HG03457 (cell line): ENCODE measurements around the gene CEMIP.

Experiments used
- ATAC-seq: cut with Tn5 transposase; IDR thresholded peaks from one replicate; pipeline ENCODE4 v1.9.1; 2021; ENCODE audit warnings: moderate number of reproducible peaks; ENCODE audit not compliant: unreplicated experiment

CEMIP gene

DNA sequence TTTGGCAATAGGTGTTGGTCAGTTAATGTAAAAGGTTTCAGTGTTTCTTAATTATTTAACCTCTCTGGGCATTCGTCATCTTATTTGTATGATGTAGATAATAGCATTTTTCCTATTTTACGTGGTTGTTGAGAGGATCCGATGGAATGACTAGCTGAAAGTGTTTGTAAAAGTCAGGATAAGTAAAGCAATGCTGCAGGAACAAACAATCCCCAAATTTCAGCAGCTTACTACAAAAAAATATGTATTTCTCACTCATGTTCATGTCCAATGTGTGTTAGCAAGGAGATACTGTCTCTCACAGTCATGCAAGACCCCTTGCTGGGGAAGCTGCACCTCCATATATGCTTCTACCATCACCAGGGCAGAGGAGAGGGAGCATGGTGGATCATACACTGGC lies 38.7 kb downstream of the CEMIP start:
- ATAC-seq, result no peak

DNA sequence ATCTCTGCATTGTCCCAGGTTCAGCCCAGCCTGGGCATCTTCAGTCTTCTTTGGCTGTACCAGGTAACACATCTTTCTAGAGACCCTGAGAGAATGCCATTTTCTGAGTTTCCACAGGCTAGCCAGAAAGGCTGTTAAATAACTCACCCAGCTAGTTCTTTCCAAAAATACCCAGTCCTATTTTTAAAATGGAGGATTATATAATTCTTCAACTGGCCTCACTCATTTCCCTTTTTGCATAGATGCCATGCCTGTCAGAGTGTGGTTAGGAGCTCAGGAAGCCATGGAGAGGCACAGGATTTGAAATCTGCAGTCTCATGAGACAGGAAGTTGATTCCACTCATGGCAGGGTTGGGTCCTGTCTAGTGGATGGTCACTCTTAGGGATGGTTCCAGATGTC lies 39.8 kb downstream of the CEMIP start:
- no peak for ATAC-seq

DNA sequence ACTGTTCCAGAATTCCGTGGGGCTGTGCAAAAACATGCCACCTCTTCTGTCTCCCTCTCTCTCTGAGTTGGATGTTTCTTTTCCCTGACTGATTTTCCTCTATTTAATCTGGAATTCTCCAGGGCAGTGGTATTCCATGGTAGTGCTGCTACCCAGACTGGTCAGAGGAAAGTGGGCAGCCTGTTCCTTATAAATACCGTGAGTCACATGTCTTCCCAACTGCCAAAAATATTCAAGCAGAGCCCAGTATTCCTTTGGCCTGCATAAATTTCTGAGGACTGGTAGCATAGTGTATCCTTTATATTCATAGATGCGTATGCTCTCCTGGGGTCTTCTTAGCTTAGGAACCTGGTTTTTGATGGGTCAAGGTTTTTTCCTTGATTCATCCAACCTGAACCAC lies 40.9 kb downstream of the CEMIP start:
- ATAC-seq, result no peak

DNA sequence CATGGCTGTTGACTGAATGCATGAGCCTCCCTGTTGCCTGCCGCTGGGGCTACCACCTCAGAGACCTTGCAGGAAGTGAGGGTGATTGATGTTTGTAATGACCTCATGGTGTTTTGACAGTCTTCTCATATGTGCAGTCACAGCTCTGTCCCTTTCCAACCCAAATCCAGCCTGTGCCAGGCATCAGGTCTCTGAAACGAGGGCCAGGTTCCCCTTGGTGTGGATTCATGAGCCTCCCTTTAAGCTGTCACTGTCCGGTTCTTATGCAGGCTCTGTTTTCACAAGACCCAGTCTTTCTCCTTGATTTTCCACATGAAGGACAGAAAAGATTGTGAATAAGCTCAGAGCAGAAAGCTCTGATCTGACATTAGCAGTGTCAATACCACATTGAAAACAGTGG lies 43.1 kb downstream of the CEMIP start:
- ATAC-seq, result no peak

DNA sequence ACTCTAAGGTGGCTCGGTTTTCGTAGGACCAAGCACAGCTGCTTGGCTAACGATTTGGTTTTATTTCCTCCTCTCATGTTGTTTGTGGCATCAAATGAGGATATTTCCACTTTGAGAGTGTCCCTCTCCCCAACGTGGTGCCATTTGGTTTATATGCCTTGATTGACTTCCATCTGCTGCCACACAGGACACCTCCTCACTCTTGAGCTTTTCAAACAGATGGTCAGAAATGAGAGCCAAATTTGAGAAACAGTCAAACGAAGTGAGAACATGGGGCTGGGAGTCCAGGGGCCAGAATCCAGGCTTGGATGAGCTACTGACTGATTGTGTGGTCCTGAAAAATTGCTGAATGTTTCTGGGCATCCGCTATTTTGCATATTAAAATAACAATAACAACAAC lies 43.5 kb downstream of the CEMIP start:
- ATAC-seq, result no peak

DNA sequence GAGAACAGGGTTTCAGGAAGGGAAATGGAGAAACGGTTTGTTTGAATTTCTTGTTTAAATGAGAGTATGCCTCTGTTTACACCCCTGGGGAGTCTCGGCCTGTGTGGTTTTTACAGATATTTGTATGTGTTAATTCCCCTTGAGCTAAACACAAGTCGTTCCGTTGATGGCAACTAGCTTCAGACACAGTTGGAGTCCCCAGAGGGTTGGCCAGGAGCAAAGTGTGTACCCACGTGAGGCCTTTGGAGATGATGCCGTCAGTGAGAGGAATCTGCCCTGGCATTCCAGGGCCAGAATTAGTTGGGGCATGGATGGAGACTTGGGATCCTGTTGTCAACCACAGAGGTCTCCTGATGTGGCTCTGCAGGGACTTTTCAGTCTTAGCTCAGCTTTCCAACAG lies 44.0 kb downstream of the CEMIP start:
- no peak for ATAC-seq

DNA sequence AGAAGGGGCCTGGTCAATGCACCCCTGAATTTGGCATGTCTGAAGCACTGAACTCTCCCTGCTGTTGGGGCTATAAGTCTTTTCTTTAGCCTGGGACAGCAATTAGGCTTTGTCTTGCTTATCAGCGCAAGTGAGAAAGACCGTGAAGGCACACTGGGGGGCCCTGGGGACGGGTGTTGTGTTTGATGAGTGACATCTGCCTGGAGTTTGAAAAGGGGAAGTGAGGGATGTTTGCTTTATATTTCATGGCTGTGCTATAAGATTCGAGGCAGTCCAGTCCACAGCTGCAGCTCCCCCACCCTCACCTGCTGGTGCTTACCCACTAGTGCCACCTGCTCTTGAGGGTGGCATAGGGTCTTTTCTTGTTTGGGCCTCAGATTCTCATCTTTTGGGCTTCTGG lies 44.8 kb downstream of the CEMIP start:
- ATAC-seq, result no peak

DNA sequence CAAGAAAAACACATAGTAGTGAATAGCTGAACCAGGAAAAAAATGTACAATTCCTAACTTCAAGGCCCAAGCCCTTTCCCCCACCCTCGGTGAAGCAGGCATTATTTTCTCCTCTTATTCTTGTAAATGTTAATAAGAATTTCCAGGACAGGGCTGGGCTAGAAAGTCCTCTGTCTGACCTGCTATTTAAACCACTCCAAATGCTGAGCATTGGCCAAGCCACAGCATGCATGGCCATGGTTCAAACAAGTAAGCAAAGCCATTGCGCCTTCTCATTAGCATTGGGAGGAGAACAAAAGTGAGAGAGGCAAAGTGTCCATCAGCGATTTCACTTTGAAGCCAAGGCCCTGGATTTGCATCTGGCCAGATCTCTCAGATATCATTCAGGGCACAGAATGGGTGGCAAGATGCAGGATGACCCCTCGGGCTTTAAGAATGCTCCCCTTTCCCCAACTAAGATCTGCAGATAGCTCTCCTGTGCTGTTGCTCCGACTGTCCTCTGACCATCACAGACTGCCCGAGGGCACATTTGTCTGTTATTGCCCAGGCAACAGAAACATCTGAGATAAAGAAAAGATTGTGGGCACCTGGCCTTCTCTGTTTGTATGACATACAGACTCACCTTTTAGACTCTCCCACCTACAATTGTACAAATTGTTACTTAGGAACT lies 46.3 kb downstream of the CEMIP start:
- ATAC-seq, result no peak

DNA sequence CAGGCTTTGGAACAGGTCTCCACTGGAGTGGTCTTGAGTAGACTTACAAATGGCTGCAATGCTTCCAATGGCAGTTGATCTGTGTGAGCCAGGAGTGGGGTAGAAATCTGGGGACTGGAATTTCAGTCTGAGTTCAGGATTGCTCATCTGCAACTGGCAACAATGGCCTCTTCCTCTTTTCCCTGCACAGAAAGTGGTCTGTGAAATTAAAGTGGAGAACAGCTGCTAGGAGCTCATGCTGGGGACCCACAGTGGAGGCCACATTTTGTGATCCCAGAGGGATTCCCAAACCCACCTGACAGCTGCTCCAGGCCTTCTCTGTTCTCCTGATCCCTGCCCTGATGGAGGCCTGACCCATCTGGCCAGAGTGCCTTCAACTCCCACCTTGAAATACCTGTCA lies 49.6 kb downstream of the CEMIP start:
- no peak for ATAC-seq

DNA sequence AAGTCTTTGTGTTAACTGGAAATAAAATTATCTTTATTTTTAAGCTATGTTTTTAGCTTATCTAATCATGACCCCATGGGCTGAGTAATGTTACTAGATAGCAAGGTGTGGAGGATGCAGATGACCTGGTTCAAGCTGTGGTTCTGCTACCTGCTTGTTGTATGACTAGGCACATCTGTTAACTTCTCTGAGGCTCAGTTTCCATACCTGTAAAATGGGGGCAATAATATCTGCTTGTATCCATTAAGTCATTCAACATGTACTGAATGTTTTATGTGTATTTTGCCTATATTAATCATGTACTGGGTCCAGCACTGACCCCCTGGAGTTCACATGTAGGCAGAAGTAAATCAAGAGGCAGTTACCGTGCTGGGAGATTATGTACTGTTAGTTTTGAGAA lies 51.5 kb downstream of the CEMIP start:
- ATAC-seq, result no peak

DNA sequence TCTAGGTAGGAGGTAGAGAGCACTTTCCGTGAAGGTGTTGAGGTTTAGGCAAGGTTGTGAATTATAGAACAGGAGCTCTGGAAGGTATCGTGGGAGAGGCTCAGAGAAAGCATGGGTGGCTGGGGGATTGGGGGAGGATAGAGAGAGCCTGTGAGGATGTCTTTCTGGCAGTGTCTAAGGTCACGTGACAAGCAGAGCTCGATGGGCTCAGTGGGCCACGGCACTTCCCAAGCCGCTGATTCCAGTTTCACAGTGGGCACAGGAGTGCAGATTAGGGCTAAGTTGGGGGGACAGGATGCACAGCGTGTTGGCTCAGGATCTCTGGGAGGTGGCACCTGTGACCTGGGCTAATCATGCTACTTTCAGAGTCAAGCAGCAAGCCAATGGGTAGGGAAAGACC lies 52.0 kb downstream of the CEMIP start:
- ATAC-seq, result no peak

DNA sequence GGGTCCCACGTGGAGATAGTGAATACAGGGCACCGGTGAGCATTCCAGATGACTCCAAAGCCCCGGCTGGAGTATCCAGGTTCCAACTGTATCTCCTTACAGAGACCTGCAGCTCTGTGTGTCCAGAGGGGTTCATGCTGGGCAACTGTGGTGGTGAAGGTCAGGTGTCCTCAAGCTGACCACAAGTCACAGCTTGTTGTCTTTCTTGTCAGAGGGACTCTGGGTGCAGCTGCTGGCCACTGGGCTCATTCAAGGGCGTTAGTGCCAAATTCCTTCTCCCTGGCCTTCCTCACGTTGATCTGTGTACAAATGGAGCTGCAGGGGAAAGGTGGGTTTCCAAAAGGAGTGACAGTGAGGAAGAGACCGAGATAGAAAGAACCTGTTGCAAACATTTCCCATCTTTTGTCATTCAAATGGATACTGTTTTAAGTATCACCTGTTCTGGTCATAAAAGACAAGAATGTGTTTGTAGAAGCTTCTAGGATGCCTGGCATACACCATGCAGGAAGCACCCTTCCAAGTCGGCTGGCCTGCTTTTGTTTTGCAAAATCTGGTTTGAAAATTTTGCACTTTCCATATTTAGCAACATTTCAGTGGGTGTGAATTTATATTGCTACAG lies 52.5 kb downstream of the CEMIP start:
- ATAC-seq, result no peak

DNA sequence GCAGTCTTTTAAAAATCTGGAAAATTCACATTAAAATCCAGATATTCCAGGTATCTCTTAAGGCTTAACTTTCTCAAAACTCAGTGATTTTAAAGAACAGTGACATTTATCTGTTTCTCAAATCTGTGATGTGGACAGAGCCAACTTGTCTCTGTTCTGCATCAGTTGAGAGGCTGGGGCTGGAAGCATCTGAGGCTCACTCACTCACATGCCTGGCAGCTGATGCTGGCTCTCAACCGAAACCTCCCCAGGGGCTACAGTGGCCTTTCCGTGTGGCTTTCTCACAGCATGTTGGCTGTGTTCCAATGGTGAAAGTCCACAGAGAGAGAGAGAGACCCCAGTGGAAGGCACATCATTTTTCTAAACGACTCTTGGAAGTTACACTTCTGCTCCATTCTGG lies 53.5 kb downstream of the CEMIP start:
- no peak for ATAC-seq

DNA sequence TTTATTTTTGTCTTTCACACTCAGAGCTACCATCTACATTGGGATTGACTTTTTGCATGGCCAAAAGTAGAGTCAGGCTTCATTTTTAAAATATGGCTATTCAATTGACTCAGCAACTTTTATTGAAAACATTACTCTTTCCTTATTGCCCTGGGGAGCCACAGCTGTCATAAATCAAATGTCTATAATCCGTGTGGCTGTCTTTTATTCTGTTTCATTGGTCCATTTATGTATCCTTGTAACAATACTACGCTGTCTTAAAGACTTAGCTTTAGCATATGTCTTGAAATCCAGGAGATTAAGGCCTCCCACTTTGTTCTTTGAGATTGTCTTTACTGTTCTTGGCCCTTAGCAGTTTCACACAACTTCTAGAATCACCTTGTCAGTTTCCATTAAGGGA lies 55.2 kb downstream of the CEMIP start:
- no peak for ATAC-seq

DNA sequence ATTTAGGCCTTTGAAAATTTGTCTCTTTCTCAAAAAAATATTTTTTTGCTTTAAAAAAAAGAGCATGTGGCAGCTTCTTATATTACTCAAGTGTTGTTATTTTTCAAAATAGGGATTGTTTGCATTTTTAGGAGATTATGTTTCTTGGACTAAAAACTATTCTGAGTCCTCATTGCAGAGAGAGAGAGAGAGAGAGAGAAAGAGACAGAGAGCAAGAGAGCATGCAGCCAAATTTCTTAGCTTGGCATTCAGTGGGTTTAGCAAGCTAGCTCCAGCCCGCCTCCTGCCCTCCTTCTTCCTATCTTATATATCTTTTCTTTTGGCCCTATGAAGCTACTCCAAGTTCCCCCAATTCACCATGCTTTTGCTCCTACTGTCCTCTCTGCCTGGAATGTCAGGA lies 55.7 kb downstream of the CEMIP start:
- no peak for ATAC-seq

DNA sequence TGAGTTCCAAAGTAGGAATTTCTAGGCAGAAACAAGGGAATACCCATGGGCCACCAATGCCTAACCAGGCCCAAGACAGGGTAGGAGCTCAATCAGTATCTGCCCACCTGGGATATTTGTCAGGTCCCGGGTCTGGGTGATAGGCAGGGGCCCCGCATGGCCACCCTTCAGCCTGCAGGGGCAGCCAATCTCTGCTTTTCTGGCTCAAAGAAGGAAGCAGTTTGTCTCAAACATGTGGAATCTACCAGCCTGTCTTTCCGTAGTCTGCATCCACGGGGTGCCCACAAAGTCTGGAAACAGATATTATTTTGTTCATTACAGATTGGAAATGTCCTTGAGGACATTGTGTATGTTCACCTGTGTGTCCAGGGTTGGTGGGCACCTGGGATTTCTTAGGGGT lies 56.2 kb downstream of the CEMIP start:
- ATAC-seq, result no peak

DNA sequence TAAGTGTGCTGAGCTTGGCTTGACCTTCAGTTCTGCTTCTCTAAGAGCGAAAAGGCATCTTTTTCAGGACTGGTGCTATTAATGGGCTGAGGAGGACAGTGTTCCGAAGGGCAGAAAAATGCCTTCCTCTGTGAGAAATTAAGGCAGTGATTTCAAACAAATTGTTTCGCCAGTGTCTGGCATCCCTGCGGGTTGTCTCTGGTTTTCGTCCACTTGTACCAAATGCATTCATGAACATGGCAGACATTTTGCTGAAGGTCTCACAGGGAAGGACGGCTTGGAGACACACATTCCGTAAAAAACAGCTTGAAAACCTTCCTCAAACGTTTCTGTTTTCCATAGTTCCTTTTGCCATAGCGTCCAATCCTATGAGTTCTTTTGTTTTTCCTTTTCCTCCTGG lies 57.1 kb downstream of the CEMIP start:
- no peak for ATAC-seq

DNA sequence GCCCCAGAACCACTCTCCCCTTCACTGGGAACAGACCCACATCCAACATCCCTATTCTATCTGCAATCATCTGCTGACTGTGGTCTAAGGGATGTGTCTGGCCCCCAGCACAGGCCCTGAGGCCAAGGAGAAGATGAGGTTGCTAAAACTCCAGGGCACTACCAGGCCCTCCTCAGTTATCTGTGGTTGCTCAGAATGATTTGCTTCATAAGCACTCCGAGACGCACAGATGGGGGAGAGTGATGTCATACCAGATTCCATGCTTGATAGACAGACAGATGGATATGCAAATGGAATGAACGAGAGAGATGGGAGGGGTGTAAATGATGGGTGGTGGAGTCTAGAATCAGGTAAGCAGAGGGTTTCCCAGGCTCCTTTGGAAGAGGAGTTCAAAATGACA lies 57.8 kb downstream of the CEMIP start:
- ATAC-seq, result no peak

DNA sequence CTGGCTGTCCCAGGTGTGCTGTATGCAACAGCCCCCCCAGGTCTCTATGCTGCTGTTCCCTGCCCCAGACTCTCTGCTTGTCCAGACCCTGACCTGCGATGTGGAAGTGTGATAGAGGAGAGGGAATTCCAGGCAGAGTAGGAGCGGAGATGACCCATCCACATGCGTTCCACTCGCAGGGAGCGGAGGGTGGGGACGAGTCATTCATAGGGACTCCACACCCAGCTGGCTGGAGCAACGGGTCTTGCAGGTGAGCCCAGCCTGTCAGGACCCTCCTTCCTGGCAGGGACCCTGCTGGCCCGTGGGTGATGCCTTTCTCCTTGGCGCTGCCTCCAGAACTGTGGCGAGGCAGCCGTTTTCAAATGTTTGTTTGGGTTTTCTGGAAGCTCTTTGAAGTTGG lies 58.8 kb downstream of the CEMIP start:
- ATAC-seq, result no peak

DNA sequence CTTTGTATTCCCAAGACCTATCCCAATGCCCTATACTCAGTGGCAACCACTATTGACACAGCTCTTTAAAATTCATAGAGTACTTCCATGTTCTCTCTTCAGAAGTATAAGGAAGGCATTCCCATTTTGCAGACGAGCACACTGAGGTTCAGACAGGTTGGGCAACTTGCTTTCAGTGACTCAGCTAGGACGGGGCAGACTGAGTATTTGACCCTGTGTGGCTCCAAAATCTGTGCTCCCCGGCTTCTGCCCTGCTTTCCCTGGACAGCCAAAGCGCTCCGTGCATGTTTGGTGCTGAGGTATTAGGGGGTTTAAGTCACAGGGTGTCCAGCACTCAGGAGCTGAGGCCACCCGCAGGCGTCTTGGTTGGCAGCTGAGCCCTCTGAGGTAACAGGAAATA lies 59.5 kb downstream of the CEMIP start:
- ATAC-seq, result no peak

DNA sequence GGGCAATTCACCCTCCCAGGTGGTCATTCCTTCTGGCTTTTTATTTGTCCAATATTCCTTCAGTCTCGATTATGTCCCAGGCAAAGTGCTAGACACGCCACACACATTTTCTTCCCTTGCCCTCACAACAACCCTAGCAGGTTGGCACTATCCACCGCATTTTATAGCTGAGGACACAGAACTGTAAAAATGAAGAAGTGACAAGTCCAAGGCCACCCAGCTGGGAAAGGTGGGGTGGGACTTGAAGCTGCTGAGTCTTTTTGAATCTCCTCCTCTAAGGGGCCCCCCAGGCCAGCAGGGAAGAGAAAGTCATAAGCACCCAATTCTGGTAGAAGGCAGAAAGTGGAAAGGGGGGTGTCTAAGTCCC lies 60.6 kb downstream of the CEMIP start:
- no peak for ATAC-seq

DNA sequence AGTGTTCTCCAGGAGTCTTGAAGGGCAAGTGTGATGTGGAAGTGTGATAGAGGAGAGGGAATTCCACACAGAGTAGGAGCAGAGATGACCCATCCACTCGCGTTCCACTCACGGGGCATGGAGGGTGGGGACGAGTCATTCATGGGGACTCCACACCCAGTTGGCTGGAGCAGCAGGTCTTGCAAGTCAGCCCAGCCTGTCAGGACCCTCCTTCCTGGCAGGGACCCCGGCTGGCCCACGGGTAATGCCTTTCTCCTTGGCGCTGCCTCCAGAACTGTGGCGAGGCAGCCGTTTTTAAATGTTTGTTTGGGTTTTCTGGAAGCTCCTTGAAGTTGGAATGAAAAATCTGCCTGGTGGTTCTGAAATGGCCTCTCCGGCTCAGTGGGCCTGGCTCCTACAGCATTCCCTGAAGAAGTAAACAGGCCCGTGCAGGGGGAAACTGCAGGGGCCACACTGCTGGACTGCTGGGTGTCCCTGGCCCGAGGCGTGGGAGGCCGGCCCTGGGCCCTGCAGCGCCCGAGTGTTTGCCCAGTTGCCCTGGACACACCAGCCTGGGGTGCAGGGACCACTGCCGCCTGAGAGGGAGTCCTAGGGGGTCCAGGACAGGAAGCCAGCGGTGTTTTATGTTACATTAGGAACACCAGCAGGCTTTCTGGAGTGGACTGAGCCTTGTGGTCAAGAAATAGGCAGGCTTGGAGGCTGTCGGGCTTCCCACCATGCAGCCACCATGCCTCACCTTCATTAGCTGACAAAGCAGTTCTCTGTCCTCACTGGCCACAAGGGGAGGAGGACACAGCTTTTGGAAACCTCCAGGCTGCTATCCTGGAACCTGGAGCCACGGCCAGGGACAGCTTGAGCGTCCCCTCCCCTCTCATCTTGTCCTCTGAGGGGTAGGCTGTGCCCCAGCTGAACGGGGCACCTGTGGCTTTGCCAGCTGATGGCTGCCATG lies 61.3 kb downstream of the CEMIP start:
- ATAC-seq, result no peak
